Erythroblast (primary cell): ENCODE measurements around the gene FNDC5.

Experiments
- GATA1 ChIP-seq: IDR thresholded peaks from 2 replicates; pipeline ENCODE4 v1.6.1; 2011; ENCODE audit warnings: low read depth, mild to moderate bottlenecking, control low read depth, low read length, moderate library complexity
- POLR2A ChIP-seq: IDR thresholded peaks from 2 replicates; pipeline ENCODE4 v1.6.1; 2011; ENCODE audit warnings: mild to moderate bottlenecking, low read length

- TF ChIP-seq POLR2A = no peak
- no peak for TF ChIP-seq GATA1
These were observed 20.5 kb upstream of the FNDC5 start for GRCh38 chr1:32891241-32891570.
